Measurements from ENCODE around the gene C14orf180.
"Not testable (repeated sequence)": the region's sequence is repeated elsewhere in the genome, so short reads cannot be mapped to it uniquely, and the experiment has no call there.

Gene C14orf180

DNA sequence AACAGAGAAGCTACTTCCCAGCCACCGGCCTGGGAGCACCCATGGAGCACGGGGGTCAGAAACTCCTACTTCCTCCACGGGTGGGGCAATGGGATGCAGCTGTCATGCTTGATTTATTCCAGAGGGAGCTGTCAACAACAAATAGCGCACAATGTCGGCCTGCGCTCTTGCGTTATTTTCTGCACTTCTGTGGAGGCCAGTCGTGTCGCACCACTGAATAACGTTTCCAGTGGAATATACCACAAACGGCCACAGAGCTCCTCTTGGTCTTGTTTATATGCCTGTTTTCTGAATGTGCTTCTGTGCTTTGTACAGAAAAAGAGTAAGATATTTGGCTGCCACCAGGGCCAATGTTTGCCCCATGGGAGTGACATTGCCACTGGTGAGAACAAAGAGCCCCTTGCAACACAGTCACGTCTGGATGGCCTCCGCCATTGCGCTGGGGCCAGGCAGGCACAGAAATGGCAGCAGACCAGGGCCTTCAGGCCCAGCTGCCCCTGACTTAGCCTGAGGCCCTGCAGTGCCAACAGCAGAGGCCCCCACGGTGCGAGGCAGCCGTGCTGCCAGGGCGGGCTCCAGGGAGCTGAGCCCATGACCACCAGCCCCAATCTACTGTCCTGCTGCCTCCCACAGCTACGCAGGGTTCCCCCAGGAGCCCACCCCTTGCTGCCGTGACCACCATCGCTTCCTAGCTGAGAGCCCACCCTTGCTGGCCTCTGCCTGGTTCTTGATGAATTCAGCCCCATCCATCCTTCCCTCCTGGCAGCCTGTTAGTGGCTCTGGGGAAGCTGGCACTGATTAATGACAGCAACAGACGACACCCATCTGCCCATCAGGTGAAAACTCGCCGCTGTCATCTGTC is 53.9 kb downstream of the C14orf180 start:
- DNase-seq, result no peak

DNA sequence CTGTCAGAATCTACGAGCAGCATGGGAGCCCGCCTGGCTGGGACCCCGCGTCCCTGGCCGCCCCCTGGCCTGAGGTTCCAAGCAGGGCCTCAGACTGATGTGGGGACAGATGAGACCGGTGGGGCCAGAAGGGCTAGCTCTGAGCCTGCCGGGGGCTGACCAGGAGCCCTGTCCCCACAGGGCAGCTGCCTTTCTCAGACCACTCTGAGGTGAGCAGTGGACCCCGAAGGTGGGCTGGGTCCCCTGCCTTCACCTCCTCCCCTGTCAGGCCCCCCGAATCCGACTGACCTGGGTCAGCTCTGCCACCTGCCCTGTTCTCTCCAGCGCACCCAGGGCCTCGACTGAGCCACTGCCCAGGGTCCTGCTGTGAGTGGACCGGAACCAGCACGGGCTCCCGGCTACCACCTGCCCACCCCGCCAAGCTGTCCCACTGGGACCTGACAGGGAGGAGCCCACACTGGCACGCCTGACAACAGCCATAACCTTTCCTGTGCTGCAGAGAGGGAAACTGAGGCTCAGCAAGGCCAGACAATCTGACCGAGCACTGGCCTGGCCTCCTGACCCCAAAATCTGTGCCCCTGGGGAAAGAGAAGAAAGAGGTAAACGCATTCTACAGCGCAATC is 54.7 kb downstream of the C14orf180 start:
- DNase-seq, result no peak

DNA sequence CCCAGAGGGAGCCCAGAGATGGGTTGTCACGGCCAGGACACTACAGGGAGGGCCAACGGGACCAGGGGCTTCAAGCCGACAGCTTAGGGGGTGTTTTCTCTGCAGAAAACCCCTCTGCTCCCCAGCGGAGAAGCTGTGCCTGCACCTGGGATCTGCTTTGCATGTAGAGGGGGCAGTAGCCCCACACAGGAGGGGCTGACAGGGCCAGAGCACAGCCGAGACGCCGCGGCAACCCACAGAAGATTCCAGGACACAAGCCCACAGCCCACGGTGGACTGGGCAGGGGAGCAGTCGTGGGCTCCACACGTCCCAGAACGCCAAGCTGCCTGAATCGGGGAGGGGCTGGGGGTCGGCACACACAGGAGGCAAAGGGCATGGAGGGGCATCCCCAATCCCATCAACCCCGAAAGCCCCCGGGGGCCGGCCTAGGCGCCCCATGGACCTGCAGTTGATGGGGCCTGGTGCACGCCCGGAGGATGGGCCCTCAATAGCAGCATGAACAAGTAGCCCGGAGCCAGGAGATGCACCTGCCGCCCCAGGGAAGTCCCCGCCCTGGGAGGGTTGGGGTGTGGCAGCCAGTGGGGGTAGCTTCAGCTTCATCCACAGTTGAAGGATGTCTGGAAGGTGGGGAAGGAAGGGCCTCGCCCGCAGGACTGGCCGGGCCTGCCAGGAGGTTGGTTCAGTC is 55.5 kb downstream of the C14orf180 start:
- DNase-seq, result no peak

DNA sequence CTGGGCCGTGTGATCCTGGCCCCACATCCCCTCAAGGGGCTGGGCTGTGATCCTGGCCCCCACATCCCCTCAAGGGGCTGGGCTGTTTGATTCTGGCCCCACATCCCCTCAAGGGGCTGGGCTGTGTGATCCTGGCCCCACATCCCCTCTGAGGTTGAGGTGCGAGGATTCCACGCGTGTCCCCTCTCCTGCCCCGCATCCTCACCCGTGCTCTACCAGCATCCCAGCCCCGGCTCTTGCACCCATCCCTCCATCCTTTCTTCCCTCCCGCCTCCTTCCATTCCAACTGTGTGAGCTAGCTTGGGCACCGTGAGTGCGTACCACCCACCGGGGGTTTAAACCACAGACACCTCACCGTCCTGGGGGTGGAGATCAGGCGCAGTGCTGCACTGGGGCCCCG is 56.2 kb downstream of the C14orf180 start:
- no peak for DNase-seq

DNA sequence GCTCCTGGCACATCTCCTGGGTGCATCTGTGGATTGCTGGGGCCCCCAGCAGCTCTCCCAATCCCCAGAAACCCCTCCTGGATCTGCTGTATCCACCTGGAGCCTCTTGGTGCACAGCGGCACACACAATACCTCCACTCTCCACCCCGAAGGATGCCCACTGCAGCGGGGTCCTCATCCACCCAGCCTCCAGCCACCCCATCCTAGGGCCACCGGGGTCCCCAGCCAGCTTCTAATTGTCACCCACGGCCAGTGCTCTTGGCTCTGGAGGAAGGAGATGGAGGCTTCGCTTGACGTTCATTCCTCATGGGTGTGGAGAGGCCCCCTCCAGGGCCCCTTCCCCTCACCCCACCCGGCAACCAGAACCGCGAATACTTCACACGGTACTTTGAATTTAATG is 56.6 kb downstream of the C14orf180 start:
- DNase-seq, result no peak

DNA sequence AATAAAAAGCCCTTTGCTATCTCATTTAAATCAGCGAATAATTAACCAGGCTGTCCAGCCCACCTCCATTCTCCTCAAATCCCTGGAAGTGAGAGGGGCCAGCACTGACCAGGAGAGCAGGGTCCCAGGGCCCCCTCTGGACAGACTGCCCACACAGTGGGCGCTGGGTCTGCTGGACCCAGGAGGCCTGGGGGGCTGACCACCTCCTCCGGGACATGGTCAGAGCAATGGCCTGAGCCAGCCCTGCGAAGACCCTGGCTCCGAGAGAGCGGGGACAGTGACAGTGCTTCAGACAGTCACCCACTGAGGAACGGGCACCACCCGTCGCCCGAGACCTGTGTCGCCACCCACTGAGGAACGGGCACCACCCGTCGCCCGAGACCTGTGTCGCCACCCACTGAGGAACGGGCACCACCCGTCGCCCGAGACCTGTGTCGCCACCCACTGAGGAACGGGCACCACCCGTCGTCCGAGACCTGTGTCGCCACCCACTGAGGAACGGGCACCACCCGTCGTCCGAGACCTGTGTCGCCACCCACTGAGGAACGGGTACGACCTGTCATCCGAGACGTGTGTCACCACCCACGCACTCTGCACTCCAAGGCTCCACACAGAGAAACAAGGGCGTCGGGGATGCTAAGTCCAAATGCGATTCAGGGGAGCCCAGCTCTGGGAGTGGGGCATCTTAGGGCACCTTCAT is 57.4 kb downstream of the C14orf180 start:
- DNase-seq, result not testable (repeated sequence)

DNA sequence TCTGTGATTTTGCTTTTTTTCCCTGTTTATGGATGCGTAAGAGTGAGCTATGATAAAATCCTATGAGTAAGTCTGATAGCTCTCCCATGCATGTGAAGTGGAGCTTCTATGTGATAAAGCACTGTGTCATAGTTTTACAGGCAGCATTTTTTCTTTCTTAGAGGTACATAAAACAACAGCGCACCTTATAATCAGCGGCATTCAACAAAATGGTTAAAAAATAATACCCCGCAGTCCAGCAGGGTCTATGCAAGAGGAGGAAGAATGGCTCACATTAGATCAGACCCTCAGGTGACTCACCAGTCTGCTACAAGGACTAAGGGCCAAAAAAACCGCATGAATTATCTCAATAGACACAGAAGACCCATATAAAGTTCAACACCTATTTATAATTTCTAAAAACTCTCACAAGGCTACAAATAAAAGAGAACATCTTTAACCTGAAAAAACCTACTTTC is 58.0 kb downstream of the C14orf180 start:
- no peak for DNase-seq

DNA sequence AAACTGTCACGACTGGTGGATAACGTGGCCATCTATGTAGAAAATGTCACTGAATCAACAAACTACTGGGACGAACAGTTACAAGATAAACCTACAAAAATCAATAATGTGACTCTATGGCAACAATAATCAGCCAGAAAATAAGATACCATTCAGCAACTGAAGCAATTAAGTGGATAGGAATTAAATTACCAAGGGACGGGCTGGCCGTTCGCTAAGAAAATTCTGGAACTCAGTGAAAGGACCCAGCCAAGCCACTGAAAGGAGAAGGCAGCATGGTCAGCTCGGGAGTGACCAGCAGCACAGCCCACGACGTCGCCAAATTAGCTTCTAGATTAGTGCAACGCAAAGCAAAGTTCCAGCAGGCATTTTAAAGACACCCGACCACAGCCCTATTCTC is 58.6 kb downstream of the C14orf180 start:
- no peak for DNase-seq

DNA sequence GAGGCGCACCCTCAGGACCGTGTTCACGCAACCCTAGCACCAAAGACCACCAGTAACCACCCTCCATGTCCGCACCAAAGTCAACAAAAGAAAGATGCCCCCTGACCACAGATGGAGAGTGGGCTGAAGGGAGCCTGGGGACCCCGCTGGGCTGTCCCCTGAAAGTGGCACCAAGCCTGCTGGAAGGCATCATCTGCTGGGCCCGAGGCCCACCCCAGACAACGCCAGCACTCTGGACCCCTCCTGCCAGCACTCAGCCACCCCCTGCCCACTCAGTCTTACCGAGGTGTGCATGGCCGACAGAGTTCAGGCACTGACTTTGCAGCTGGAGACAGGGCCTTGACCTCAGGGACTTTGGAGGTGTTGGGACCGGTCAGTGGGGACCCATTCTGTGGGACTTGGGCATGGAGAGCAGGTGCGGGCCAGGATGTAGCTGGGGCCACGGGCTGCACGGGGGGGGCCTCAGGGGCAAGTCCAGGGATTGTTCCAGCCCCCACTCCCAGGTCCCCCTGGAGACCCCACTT is 59.4 kb downstream of the C14orf180 start:
- DNase-seq, result no peak

DNA sequence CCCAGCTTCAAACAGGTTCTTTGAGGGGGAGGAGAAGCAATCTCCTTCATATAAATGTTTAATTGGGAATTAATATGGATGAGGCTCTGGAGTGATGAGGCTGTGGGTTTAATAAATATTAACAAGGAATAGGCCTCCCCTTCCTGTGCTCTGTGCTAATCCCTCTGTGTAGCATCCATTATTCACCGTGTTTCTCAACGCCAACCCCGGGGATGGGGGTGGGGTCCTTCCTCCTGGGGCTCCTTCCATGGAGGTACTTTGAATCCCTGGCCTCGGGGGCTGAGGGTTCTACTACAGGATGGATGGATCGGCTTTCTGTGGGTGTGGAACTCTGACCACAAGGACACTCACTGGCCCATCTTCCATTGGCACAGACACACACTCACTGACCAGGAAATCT is 59.9 kb downstream of the C14orf180 start:
- DNase-seq, result no peak
